ENCODE measurements around the gene DPF3. TPM values are rescaled to one million over a fixed set of nuclear protein-coding genes. Genes with fewer than 3 reads are reported as not detected.

DPF3 gene
- total and polyA plus RNA-seq, 7 experiments from 2014 or later = 0.07 to 5.5 (median 0.57) TPM; not detected in 1

- H3K27me3 ChIP-seq (ENCODE audit: control insufficient read depth in 2 of 2, insufficient read depth in 2 of 2, low read length in 2 of 2) = no peaks in the 10 kb centered on the region
- no peaks in the 10 kb centered on the region for H3K9me3 Mint-ChIP-seq
These were observed 286.3 kb downstream of the DPF3 start for GRCh38 chr14:72607386-72608130.

GRCh38 chr14:72606879-72607278, 287.0 kb downstream of the DPF3 start:
- no peaks in the 10 kb centered on the region for H3K9me3 Mint-ChIP-seq
- Histone ChIP-seq H3K27me3 (ENCODE audit: control insufficient read depth in 2 of 2, insufficient read depth in 2 of 2, low read length in 2 of 2) (no peaks in the 10 kb centered on the region), H3K4me1 (ENCODE audit: control insufficient read depth in 2 of 2, insufficient read depth in 2 of 2, low read length in 2 of 2) (no peaks in the 10 kb centered on the region), H3K36me3 (ENCODE audit: control insufficient read depth in 2 of 3, insufficient read depth in 3 of 3, low read length in 3 of 3) (no peaks in the 10 kb centered on the region), H3K27ac (ENCODE audit: low read depth, low read length) (no peak overlapping the region), H3K9me3 (ENCODE audit: control insufficient read depth in 2 of 3, low read length in 3 of 3) (no peaks in the 10 kb centered on the region), H3K4me3 (ENCODE audit: low read length) (no peak overlapping the region)
- no peaks in the 10 kb centered on the region for H3K36me3 Mint-ChIP-seq
- no peak overlapping the region for H3K4me3 Mint-ChIP-seq
- intact Hi-C loops (cut with micrococcal nuclease) = no loop called here
- H3K27ac Mint-ChIP-seq = no peak overlapping the region
- ChIA-PET CTCF (no interaction called here), POLR2A (no interaction called here)
- DNase-seq (no peak), ATAC-seq (no peak)
- peaks cover 0 to 42% (median 5%) of the 10 kb centered on the region in 5 donors for H3K27me3 Mint-ChIP-seq
- H3K4me1 Mint-ChIP-seq = peaks cover 0 to 2% (median 0%) of the 10 kb centered on the region in 7 donors

More at GRCh38 chr14:72607386-72608130, 286.3 kb downstream of the DPF3 start:
- Mint-ChIP-seq H3K27me3 (peaks cover 0 to 43% (median 5%) of the 10 kb centered on the region in 5 donors), H3K27ac (no peak overlapping the region), H3K4me3 (no peak overlapping the region), H3K36me3 (no peaks in the 10 kb centered on the region), H3K4me1 (peaks cover 0 to 2% (median 0%) of the 10 kb centered on the region in 7 donors)
- H3K4me3 ChIP-seq (ENCODE audit: low read length) = no peak overlapping the region
- intact Hi-C loops (cut with micrococcal nuclease) = no loop called here
- H3K4me1 ChIP-seq (ENCODE audit: control insufficient read depth in 2 of 2, insufficient read depth in 2 of 2, low read length in 2 of 2) = no peaks in the 10 kb centered on the region
- no peak for ATAC-seq
- DNase-seq = peak in 1 of 9 donors; percentile 3
- no peak overlapping the region for H3K27ac ChIP-seq (ENCODE audit: low read depth, low read length)
- no peaks in the 10 kb centered on the region for H3K9me3 ChIP-seq (ENCODE audit: control insufficient read depth in 2 of 3, low read length in 3 of 3)
- H3K36me3 ChIP-seq (ENCODE audit: control insufficient read depth in 2 of 3, insufficient read depth in 3 of 3, low read length in 3 of 3) = no peaks in the 10 kb centered on the region
- POLR2A ChIA-PET = no interaction called here
- CTCF ChIA-PET = no interaction called here

GRCh38 chr14:72605921-72606220, 288.0 kb downstream of the DPF3 start:
- Mint-ChIP-seq H3K27ac (no peak overlapping the region), H3K36me3 (no peaks in the 10 kb centered on the region), H3K9me3 (no peaks in the 10 kb centered on the region), H3K4me3 (no peak overlapping the region), H3K27me3 (peaks cover 0 to 46% (median 8%) of the 10 kb centered on the region in 5 donors), H3K4me1 (peaks cover 0 to 9% (median 0%) of the 10 kb centered on the region in 7 donors)
- DNase-seq (no peak), ATAC-seq (no peak)
- CTCF ChIA-PET = no interaction called here
- Histone ChIP-seq H3K27me3 (ENCODE audit: control insufficient read depth in 2 of 2, insufficient read depth in 2 of 2, low read length in 2 of 2) (no peaks in the 10 kb centered on the region), H3K4me1 (ENCODE audit: control insufficient read depth in 2 of 2, insufficient read depth in 2 of 2, low read length in 2 of 2) (no peaks in the 10 kb centered on the region), H3K36me3 (ENCODE audit: control insufficient read depth in 2 of 3, insufficient read depth in 3 of 3, low read length in 3 of 3) (no peaks in the 10 kb centered on the region), H3K27ac (ENCODE audit: low read depth, low read length) (no peak overlapping the region), H3K4me3 (ENCODE audit: low read length) (no peak overlapping the region), H3K9me3 (ENCODE audit: control insufficient read depth in 2 of 3, low read length in 3 of 3) (no peaks in the 10 kb centered on the region)
- POLR2A ChIA-PET = no interaction called here
- intact Hi-C loops (cut with micrococcal nuclease) = no loop called here

GRCh38 chr14:72605096-72605920, 288.6 kb downstream of the DPF3 start:
- Mint-ChIP-seq H3K9me3 (no peaks in the 10 kb centered on the region), H3K4me1 (peaks cover 0 to 9% (median 3%) of the 10 kb centered on the region in 7 donors), H3K4me3 (no peak overlapping the region), H3K27ac (peak overlapping the region in 1 of 9 donors; percentile 67), H3K27me3 (peaks cover 0 to 50% (median 8%) of the 10 kb centered on the region in 5 donors), H3K36me3 (no peaks in the 10 kb centered on the region)
- intact Hi-C loops (cut with micrococcal nuclease) = no loop called here
- no peaks in the 10 kb centered on the region for H3K27me3 ChIP-seq (ENCODE audit: control insufficient read depth in 2 of 2, insufficient read depth in 2 of 2, low read length in 2 of 2)
- DNase-seq = no peak
- ChIA-PET CTCF (no interaction called here), POLR2A (no interaction called here)
- no peaks in the 10 kb centered on the region for H3K9me3 ChIP-seq (ENCODE audit: control insufficient read depth in 2 of 3, low read length in 3 of 3)
- no peak overlapping the region for H3K4me3 ChIP-seq (ENCODE audit: low read length)
- H3K36me3 ChIP-seq (ENCODE audit: control insufficient read depth in 2 of 3, insufficient read depth in 3 of 3, low read length in 3 of 3) = no peaks in the 10 kb centered on the region
- ATAC-seq = no peak
- H3K4me1 ChIP-seq (ENCODE audit: control insufficient read depth in 2 of 2, insufficient read depth in 2 of 2, low read length in 2 of 2) = no peaks in the 10 kb centered on the region
- no peak overlapping the region for H3K27ac ChIP-seq (ENCODE audit: low read depth, low read length)

GRCh38 chr14:72604133-72604532, 289.8 kb downstream of the DPF3 start:
- Histone ChIP-seq H3K36me3 (ENCODE audit: control insufficient read depth in 2 of 3, insufficient read depth in 3 of 3, low read length in 3 of 3) (no peaks in the 10 kb centered on the region), H3K9me3 (ENCODE audit: control insufficient read depth in 2 of 3, low read length in 3 of 3) (no peaks in the 10 kb centered on the region), H3K4me1 (ENCODE audit: control insufficient read depth in 2 of 2, insufficient read depth in 2 of 2, low read length in 2 of 2) (no peaks in the 10 kb centered on the region), H3K27ac (ENCODE audit: low read depth, low read length) (no peak overlapping the region), H3K27me3 (ENCODE audit: control insufficient read depth in 2 of 2, insufficient read depth in 2 of 2, low read length in 2 of 2) (no peaks in the 10 kb centered on the region), H3K4me3 (ENCODE audit: low read length) (no peak overlapping the region)
- H3K27me3 Mint-ChIP-seq = peaks cover 0 to 49% (median 8%) of the 10 kb centered on the region in 5 donors
- ChIA-PET CTCF (no interaction called here), POLR2A (no interaction called here)
- no peak for DNase-seq
- H3K4me3 Mint-ChIP-seq = no peak overlapping the region
- H3K27ac Mint-ChIP-seq = no peak overlapping the region
- ATAC-seq = no peak
- intact Hi-C loops (cut with micrococcal nuclease) = no loop called here
- peaks cover 0 to 9% (median 5%) of the 10 kb centered on the region in 7 donors for H3K4me1 Mint-ChIP-seq
- no peaks in the 10 kb centered on the region for H3K36me3 Mint-ChIP-seq
- H3K9me3 Mint-ChIP-seq = no peaks in the 10 kb centered on the region

- no peak overlapping the region for H3K27ac Mint-ChIP-seq
- no peak for DNase-seq
- H3K27me3 Mint-ChIP-seq = peaks cover 0 to 47% (median 8%) of the 10 kb centered on the region in 5 donors
- Histone ChIP-seq H3K4me3 (ENCODE audit: low read length) (no peak overlapping the region), H3K27ac (ENCODE audit: low read depth, low read length) (no peak overlapping the region), H3K9me3 (ENCODE audit: control insufficient read depth in 2 of 3, low read length in 3 of 3) (no peaks in the 10 kb centered on the region), H3K4me1 (ENCODE audit: control insufficient read depth in 2 of 2, insufficient read depth in 2 of 2, low read length in 2 of 2) (no peaks in the 10 kb centered on the region), H3K27me3 (ENCODE audit: control insufficient read depth in 2 of 2, insufficient read depth in 2 of 2, low read length in 2 of 2) (no peaks in the 10 kb centered on the region), H3K36me3 (ENCODE audit: control insufficient read depth in 2 of 3, insufficient read depth in 3 of 3, low read length in 3 of 3) (no peaks in the 10 kb centered on the region)
- no peak overlapping the region for H3K4me3 Mint-ChIP-seq
- no peaks in the 10 kb centered on the region for H3K9me3 Mint-ChIP-seq
- H3K36me3 Mint-ChIP-seq = no peaks in the 10 kb centered on the region
- ATAC-seq = no peak
- ChIA-PET CTCF (no interaction called here), POLR2A (no interaction called here)
- H3K4me1 Mint-ChIP-seq = peaks cover 0 to 9% (median 5%) of the 10 kb centered on the region in 7 donors
- intact Hi-C loops (cut with micrococcal nuclease) = no loop called here
These were observed 290.3 kb downstream of the DPF3 start for GRCh38 chr14:72603639-72604038.

Measured in naive thymus-derived CD4-positive, alpha-beta T cell (primary cell).